NK-92 (cell line): Measurements from ENCODE around the gene NUP205.
"Not testable (repeated sequence)": the region's sequence is repeated elsewhere in the genome, so short reads cannot be mapped to it uniquely, and the experiment has no call there.

Source experiments
- DNase-seq: peaks from one replicate; lab custom pipeline; 2025; ENCODE audit not compliant: unreplicated experiment; lab: John Stamatoyannopoulos, UW

Gene NUP205

DNA sequence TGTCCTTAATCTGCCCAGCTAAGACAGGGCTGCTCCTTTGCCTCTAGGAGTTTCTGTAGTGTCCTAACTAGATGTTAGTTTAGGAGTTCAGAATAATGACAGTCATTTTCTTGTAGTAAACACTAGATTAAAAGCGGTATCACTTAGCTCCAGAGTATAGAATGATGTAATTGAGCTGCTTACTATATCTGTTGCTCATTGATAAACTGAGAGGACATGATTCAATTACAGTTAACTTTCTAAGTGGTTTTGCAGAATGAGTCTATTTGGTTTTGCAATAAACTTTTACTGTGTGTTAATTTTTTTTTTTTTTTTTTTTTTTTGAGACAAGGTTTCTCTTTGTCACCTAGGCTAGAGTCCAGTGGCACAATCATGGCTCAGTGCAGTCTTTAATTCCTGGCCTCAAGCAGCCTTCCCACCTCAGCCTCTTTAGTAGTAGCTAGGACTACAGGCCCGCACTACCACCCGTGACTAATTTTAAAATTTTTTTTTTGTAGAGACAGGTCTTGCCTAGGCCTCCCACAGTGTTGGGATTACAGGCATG, 106.4 kb downstream of the NUP205 start:
- DNase-seq = no peak

DNA sequence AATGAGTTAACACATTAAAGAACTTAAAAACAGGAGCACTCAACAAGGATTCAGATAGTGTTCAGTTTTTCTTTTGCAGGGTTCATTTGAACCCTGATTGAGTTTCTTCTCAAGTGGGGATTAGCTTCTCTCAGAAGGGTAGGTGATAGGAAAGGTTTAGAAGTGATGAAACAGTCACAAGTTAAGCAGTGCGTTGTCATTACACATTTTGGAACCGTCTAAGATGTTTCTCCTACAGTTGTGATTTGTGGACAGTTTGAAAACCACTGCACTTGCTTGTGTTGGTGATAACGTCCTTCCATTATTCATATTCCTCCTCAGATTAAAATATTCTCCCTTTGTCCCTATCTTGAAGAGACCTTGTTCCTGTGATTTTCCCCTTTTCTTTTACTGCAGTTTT, 107.3 kb downstream of the NUP205 start:
- no peak for DNase-seq

GRCh38 chr7:135666156-135666555, 108.4 kb downstream of the NUP205 start:
- DNase-seq = no peak

DNA sequence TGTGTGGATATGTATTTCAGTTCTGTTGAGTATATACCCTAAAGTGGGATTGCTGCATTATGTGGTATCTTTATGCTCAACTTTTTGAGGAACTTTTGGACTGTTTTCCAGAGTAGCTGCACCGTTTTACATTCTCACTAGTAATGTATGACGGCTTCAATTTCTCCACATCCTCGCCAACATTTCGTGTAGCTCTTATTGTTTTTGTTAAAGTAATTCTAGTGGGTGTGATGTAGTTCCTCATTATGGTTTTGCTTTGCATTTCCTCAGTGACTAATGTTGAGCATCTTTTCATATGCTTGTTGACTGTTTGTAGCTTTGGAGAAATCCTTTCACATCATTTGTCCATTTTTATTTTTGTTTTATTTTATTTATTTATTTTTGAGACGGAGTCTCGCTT, 109.1 kb downstream of the NUP205 start:
- no peak for DNase-seq

- DNase-seq = not testable (repeated sequence)
These were observed 109.9 kb downstream of the NUP205 start for GRCh38 chr7:135667626-135668025.

- DNase-seq = not testable (repeated sequence)
These were observed 111.2 kb downstream of the NUP205 start for GRCh38 chr7:135668852-135669395.

DNA sequence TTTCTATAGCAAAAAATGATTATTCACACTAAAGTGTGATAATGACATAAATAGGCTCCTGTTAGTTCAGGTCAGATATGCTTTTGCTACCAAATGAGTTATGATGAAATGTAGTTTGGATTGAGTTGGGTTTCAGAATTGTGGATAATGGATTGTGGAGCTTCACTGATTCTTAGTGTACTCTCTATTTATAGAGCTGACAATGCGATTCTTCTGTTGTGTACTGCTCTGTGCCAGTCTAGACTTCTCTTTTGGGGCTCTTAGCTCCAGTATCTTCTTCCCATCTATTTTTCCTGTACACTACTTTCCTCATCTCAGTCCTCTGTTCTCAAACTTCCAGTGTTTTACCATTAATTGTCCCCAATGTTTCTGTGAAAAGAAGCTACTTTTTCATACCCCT, 112.1 kb downstream of the NUP205 start:
- DNase-seq = no peak

DNA sequence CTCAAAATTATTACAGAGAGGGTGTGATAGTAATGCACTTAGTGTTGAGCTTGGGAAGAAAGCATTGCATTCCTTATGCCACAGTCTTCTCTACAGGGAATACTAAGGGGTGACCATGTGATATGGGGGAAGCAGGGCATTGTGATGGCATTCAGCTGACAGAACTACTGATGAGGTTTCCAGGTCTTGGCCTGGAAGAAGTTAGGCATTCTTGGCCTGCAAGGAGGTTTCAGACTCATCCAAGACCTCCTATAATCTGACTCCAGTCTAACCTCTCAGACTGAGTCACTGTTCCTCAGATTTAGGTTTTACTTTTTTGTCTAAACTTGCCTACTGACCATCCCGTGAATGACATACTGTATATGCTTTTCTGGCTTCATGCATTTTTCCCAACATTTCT, 112.5 kb downstream of the NUP205 start:
- DNase-seq = no peak

DNA sequence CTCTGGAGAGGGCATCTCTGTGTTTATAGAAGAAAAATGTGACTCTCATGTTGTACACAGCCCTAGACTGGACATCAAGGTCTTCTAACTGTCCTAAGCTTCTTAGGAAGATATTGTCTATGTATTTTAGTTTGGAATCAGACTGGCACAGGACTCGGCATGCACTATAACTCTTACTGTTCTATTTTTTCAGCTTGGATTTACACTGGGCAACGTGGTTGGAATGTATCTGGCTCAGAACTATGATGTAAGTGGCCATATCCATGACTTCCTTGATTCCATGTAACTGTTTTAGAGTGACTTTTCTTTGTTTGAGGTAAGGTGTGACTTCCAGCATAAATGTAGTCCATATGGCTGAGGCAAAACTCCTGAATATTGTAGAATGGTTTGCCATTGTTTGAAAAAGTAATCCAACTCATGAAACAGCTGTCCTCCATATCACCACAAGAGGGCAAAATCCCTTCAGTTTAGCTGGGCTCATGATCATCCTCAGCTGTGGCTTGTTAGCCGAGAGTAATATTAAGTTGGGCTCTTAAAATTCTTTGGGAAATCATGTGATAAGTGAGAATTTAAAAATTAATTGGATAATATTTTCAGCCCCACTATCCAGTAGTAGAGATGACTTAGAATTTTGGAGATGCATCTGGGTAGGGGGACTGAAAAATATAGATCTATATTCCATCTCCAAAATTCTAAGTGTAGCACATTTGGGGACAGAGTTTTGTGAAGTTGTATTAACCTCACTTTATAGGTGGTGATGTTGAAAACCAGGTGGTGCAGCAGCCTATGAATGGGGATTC, 115.0 kb downstream of the NUP205 start:
- DNase-seq = no peak

- DNase-seq = no peak
These were observed 115.6 kb downstream of the NUP205 start for GRCh38 chr7:135673360-135673706.

DNA sequence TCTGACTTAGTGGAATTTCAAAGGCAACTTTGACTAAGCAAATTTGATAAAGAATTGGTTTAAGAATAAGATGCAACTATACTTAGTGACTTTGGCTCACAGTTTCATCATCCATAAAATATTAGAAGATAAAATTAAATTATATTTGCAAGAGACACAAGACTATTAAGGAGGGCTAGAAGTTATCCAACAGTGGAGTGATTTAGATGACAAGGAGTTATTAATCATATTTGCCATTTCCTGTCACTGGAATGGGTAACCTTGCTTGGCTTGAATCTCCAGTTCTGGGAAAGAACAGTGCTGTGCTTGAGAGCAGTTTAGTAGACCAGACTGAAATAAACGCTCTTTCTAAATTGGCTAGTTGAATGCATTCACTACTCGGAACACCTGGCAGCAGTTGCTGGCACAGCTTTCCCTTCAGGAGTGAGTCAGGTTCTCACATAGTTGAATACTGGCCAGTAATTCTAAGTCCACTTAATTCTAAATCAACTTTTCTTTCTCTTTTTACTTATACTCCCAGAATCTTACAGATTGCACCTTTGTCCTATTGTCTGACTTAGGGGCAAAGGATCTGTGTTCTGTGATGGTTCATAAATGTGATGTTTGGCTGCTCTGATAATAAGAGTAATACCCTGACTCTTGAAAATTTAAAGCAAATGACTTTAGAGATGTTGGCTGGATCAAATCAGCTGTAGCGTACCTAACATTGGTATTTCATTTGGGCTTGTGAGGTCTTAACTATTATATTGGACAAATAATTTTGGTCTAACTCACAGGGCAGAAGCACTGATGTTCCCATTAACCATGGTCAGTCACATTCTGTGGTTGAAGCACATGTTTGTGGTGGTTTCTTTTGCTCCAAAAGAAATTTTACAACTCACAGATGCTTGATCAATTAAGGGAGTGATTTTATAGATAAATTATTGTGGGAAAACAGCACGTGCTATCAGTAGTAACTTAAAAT, 121.2 kb downstream of the NUP205 start:
- no peak for DNase-seq

DNA sequence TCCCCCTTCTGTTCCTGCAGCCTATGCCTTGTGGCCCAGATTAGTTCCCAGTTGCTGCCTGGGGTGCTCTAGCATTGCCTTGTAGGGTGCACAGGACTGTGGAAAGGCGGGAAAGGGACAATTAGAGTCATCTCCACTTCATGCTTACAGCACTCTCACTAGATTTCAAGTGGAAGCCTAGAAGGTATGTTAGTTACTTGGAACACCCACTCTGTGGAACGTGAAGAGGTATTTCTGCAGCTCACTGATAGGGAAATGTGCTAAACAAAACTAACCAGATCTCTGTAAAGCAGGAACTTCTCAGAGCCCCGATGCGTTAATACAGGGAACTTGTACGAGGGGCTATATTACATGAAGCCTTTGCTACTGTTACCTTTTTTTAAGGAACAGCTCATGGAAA, 124.0 kb downstream of the NUP205 start:
- DNase-seq = no peak

- no peak for DNase-seq
These were observed 124.5 kb downstream of the NUP205 start for GRCh38 chr7:135682191-135682590.

DNA sequence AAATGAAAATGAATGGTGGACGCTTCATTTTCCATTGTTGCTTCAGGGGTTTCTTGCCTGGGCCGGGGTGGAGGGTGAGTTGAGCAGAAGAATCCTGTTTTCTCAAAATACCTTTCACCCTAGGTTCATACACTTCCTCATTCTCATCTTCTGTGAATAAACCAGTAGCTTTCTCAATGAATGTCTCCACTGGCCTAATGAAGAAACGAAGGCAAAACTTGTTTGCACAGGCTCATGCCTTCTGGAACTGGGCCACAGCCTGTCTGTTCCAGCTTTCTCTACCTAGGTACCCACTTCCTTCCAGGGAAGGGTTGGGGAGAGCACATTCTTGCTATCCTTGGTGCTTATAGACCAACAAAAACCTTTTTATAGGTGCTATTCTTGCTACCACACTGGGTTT, 125.9 kb downstream of the NUP205 start:
- no peak for DNase-seq

GRCh38 chr7:135684136-135684535, 126.4 kb downstream of the NUP205 start:
- no peak for DNase-seq

- DNase-seq = no peak
These were observed 127.0 kb downstream of the NUP205 start for GRCh38 chr7:135684699-135685098.

DNA sequence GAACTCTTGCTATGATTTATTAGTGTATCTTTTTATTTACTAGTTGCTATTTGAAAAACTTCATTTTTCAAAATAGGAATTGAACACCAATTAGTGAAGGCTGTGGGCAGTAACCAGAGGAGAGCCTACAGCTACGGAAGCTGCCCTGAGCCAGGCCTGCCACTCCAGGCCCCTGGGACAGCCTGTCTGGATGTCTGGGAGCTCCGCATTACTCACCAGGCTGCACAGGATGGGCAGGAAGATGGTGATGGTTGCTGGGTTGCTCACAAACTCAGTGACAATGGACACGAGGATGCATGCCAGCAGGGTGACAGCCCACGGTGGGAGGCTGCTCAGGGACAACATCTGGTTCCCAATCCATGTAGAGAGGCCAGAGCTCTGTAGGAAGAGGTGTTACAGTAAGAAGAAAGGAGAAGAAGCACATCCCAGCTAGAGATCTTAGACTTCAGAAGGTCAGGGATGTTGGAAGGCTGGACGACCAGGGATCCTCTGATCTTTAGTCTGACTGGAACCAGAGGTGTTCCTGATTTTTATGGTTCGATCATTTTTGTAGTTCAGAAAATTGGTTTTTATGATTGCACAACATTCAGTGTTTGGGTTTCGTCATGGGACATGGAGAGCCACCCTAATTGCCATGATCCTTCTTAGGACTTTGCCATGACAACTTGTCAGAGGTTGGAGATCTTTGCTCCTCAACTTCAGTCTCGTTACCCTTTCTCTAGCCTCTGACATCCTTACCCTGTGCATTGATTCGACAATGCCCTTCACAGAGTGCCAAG, 127.8 kb downstream of the NUP205 start:
- DNase-seq = no peak

GRCh38 chr7:135687466-135687865, 129.7 kb downstream of the NUP205 start:
- DNase-seq = no peak

DNA sequence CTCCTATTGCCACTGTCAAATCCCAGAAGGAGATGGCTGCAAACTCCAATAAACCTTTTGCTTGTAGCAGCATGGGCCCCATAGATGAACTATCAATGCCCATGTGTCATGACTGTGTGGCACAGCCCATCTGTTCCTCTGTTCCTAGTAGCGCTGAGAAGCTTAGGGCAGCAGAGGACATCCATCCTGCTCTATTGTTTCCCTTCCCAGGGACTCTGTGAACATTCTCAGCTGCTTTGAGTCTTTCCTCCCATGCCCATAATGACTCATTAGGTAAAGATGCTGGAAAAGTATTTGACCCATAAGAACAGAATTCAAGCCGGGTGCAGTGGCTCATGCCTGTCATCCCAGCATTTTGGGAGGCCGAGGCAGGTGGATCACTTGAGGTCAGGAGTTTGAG, 132.8 kb downstream of the NUP205 start:
- no peak for DNase-seq

DNA sequence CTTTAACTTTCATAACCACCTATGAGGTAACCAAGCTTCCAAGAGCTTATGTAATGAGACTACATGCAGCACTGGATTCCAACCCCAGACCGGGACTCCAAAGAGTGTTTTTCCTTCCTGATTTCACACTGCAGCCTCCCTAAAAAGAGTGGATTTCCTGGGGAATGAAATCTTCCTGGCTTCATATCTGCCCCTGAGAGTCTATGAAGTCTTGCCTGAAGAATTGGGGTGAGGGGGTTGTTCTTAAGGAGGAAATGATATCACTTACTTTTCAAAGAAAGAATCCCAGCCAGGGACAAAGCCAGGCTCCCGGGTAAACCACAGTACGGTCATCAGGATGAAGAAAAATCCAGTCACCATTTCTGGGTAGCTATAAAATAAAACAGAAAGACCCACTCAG, 134.3 kb downstream of the NUP205 start:
- DNase-seq = no peak

DNA sequence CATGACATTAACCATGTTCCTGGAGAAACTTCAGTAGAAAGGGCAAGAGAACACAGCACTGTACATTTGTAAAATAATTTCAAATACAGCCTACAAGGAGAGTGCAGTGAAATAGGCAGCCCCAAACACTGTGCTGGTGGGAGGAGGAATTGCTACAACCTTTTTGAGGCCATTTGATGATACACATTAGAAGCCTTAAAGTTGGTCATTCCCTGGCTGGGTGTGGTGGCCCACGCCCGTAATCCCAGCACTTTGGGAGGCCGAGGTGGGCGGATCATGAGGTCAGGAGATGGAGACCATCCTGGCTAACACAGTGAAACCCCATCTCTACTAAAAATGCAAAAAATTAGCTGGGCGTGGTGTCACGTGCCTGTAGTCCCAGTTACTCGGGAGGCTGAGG, 134.9 kb downstream of the NUP205 start:
- not testable (repeated sequence) for DNase-seq
